HEK293 (cell line): ENCODE data around the gene C22orf39.

ENCODE experiments used
- CTCF ChIA-PET: fragments of 350-600 bp; formaldehyde crosslinking; extraction: SDS; loops from one replicate; lab custom pipeline; 2021; ENCODE audit warnings: antibody characterized with exemption; lab: Yijun Ruan, JAX
- POLR2A ChIA-PET: fragments of 300-600 bp; formaldehyde crosslinking; extraction: SDS; loops from one replicate; lab custom pipeline; 2020; ENCODE audit warnings: antibody characterized with exemption, inconsistent platforms; lab: Yijun Ruan, JAX
- H3K27ac ChIP-seq: fragments of 200-500 bp; sonication (Bioruptor generic); 2 replicates; pipeline ENCODE4 v1.5.1; 2014; ENCODE audit warnings: low read depth, low read length, control low read depth, inconsistent platforms; ENCODE audit errors: extremely low read depth
- H3K36me3 ChIP-seq, 2 experiments: fragments of 200-500 bp in 1 of 2; sonication (Bioruptor generic) in 1 of 2; 1 replicate in 1 of 2; 2 replicates in 1 of 2; pipeline ENCODE4 v1.5.1; 2014 to 2017; ENCODE audit warnings: inconsistent platforms in 2 of 2, low read length in 2 of 2; ENCODE audit not compliant: control insufficient read depth in 2 of 2, insufficient read depth in 1 of 2
- H3K4me1 ChIP-seq: fragments of 200-500 bp; sonication (Bioruptor generic); 2 replicates; pipeline ENCODE4 v1.5.1; 2014; ENCODE audit warnings: mild to moderate bottlenecking, low read length, inconsistent platforms; ENCODE audit not compliant: control insufficient read depth, insufficient read depth
- H3K4me3 ChIP-seq: 2 replicates; pipeline ENCODE4 v1.5.1; 2011; ENCODE audit warnings: low read depth, mild to moderate bottlenecking, control low read depth, low read length, moderate library complexity
- H3K9me3 ChIP-seq: fragments of 200-500 bp; sonication (Bioruptor generic); 2 replicates; pipeline ENCODE4 v1.5.1; 2014; ENCODE audit warnings: low read depth, low read length, inconsistent platforms; ENCODE audit not compliant: control insufficient read depth, insufficient read depth
- AEBP2 ChIP-seq: fragments of 450-650 bp; formaldehyde crosslinking; IDR thresholded peaks from 2 replicates; pipeline ENCODE4 v1.5.1; 2016; ENCODE audit warnings: missing biosample characterization, missing genetic modification characterization, borderline replicate concordance
- HOXA7 ChIP-seq: sonication (generic); formaldehyde crosslinking; IDR thresholded peaks from 2 replicates; pipeline ENCODE4 v1.8.1; 2022; ENCODE audit warnings: missing genetic modification reagents, borderline replicate concordance
- HOXD13 ChIP-seq: sonication (generic); formaldehyde crosslinking; IDR thresholded peaks from 2 replicates; pipeline ENCODE4 v1.8.0; 2022; ENCODE audit warnings: missing genetic modification reagents, borderline replicate concordance
- IKZF3 ChIP-seq: fragments of 450-650 bp; IDR thresholded peaks from 2 replicates; pipeline ENCODE4 v1.5.0; 2018; ENCODE audit warnings: missing biosample characterization, mild to moderate bottlenecking, missing genetic modification characterization, moderate library complexity
- KLF10 ChIP-seq: fragments of 450-650 bp; IDR thresholded peaks from 2 replicates; pipeline ENCODE4 v1.5.1; 2018; ENCODE audit warnings: missing biosample characterization, mild to moderate bottlenecking, missing genetic modification characterization
- PRDM10 ChIP-seq: fragments of 450-650 bp; formaldehyde crosslinking; IDR thresholded peaks from 2 replicates; pipeline ENCODE4 v1.5.1; 2016; ENCODE audit warnings: missing biosample characterization, missing genetic modification characterization
- ZNF24 ChIP-seq: fragments of 450-650 bp; formaldehyde crosslinking; IDR thresholded peaks from 2 replicates; pipeline ENCODE4 v1.5.1; 2016; ENCODE audit warnings: missing biosample characterization, missing genetic modification characterization
- ZNF274 ChIP-seq, 2 experiments: fragments of 200-500 bp in 1 of 2; fragments of 450-650 bp in 1 of 2; sonication (Bioruptor generic) in 1 of 2; formaldehyde crosslinking in 1 of 2; IDR thresholded peaks; 2 replicates each; pipeline versions ENCODE4 v1.5.1 to v1.6.1; 2014 to 2016; ENCODE audit warnings: borderline replicate concordance in 1 of 2, inconsistent platforms in 1 of 2, low read length in 1 of 2, missing biosample characterization in 1 of 2, missing genetic modification characterization in 1 of 2
- ZNF596 ChIP-seq: fragments of 450-650 bp; IDR thresholded peaks from 2 replicates; pipeline ENCODE4 v1.5.0; 2018; ENCODE audit warnings: missing biosample characterization, mild to moderate bottlenecking, missing genetic modification characterization, moderate library complexity
- ZNF664 ChIP-seq: fragments of 450-650 bp; formaldehyde crosslinking; IDR thresholded peaks from 2 replicates; pipeline ENCODE4 v1.5.1; 2016; ENCODE audit warnings: missing biosample characterization, missing genetic modification characterization
- ZNF670 ChIP-seq: fragments of 450-650 bp; formaldehyde crosslinking; IDR thresholded peaks from 2 replicates; pipeline ENCODE4 v1.5.1; 2016; ENCODE audit warnings: missing biosample characterization, missing genetic modification characterization, low read depth
- ZNF792 ChIP-seq: fragments of 450-650 bp; formaldehyde crosslinking; IDR thresholded peaks from 2 replicates; pipeline ENCODE4 v1.5.1; 2016; ENCODE audit warnings: missing biosample characterization, missing genetic modification characterization
- ZSCAN18 ChIP-seq: fragments of 450-650 bp; formaldehyde crosslinking; IDR thresholded peaks from 2 replicates; pipeline ENCODE4 v1.5.1; 2016; ENCODE audit warnings: missing biosample characterization, missing genetic modification characterization
- TF ChIP-seq, protein P1 (sequence below): fragments of 450-650 bp; formaldehyde crosslinking; IDR thresholded peaks from 2 replicates; pipeline ENCODE4 v1.5.1; 2017; ENCODE audit warnings: missing biosample characterization, missing genetic modification characterization
- TF ChIP-seq, protein P2 (sequence below): fragments of 450-650 bp; formaldehyde crosslinking; conservative IDR thresholded peaks from 2 replicates; pipeline ENCODE4 v1.5.1; 2016; ENCODE audit warnings: low read depth, missing biosample characterization, missing genetic modification characterization
- TF ChIP-seq, protein P3 (sequence below): fragments of 450-650 bp; formaldehyde crosslinking; IDR thresholded peaks from 2 replicates; pipeline ENCODE4 v1.5.1; 2017; ENCODE audit warnings: missing biosample characterization, mild to moderate bottlenecking, missing genetic modification characterization, moderate library complexity

Gene C22orf39

GRCh38 chr22:19495562-19496323, 48.2 kb upstream of the C22orf39 start:
- no peak for TF ChIP-seq IKZF3 (tag by site-specific recombination)
- TF ChIP-seq PRDM10: no peak
- TF ChIP-seq, protein P1, sequence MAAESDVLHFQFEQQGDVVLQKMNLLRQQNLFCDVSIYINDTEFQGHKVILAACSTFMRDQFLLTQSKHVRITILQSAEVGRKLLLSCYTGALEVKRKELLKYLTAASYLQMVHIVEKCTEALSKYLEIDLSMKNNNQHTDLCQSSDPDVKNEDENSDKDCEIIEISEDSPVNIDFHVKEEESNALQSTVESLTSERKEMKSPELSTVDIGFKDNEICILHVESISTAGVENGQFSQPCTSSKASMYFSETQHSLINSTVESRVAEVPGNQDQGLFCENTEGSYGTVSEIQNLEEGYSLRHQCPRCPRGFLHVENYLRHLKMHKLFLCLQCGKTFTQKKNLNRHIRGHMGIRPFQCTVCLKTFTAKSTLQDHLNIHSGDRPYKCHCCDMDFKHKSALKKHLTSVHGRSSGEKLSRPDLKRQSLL (tag by site-specific recombination): no peak
- no peaks in the 10 kb centered on the region for H3K9me3 ChIP-seq
- peaks cover 33 to 97% of the 10 kb centered on the region in 2 experiments for H3K36me3 ChIP-seq
- CTCF ChIA-PET: interaction anchor here (0.6 kb wide), 2 partner anchors 18 to 134 kb away, joined by 3 to 4 read pairs; no protein-coding TSS in a partner anchor
- no peaks in the 10 kb centered on the region for H3K4me1 ChIP-seq
- no peak overlapping the region for H3K27ac ChIP-seq
- H3K4me3 ChIP-seq: no peak overlapping the region
- POLR2A ChIA-PET: interaction anchor here (1.0 kb wide), 1 partner anchor 16 kb away, joined by 3 read pairs; the partner anchor contains the start of gene CDC45

GRCh38 chr22:19494676-19495173, 47.2 kb upstream of the C22orf39 start:
- no peak overlapping the region for H3K4me3 ChIP-seq
- TF ChIP-seq, protein P2, sequence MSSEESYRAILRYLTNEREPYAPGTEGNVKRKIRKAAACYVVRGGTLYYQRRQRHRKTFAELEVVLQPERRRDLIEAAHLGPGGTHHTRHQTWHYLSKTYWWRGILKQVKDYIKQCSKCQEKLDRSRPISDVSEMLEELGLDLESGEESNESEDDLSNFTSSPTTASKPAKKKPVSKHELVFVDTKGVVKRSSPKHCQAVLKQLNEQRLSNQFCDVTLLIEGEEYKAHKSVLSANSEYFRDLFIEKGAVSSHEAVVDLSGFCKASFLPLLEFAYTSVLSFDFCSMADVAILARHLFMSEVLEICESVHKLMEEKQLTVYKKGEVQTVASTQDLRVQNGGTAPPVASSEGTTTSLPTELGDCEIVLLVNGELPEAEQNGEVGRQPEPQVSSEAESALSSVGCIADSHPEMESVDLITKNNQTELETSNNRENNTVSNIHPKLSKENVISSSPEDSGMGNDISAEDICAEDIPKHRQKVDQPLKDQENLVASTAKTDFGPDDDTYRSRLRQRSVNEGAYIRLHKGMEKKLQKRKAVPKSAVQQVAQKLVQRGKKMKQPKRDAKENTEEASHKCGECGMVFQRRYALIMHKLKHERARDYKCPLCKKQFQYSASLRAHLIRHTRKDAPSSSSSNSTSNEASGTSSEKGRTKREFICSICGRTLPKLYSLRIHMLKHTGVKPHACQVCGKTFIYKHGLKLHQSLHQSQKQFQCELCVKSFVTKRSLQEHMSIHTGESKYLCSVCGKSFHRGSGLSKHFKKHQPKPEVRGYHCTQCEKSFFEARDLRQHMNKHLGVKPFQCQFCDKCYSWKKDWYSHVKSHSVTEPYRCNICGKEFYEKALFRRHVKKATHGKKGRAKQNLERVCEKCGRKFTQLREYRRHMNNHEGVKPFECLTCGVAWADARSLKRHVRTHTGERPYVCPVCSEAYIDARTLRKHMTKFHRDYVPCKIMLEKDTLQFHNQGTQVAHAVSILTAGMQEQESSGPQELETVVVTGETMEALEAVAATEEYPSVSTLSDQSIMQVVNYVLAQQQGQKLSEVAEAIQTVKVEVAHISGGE: no peak
- TF ChIP-seq ZNF670 (tag by site-specific recombination) (no peak), ZNF596 (tag by site-specific recombination) (no peak), ZNF24 (tag by site-specific recombination) (no peak), KLF10 (tag by site-specific recombination) (no peak), HOXD13 (no peak), AEBP2 (tag by site-specific recombination) (no peak), ZSCAN18 (no peak), ZNF792 (no peak), HOXA7 (CRISPR knock-in tag) (no peak), ZNF664 (tag by site-specific recombination) (no peak), ZNF274 (IDR thresholded peaks at IDR 0.05; ENCODE audit: low read length) (no peak), ZNF274 (tag by site-specific recombination; IDR thresholded peaks at IDR 0.05; ENCODE audit: borderline replicate concordance) (no peak)
- TF ChIP-seq, protein P3, sequence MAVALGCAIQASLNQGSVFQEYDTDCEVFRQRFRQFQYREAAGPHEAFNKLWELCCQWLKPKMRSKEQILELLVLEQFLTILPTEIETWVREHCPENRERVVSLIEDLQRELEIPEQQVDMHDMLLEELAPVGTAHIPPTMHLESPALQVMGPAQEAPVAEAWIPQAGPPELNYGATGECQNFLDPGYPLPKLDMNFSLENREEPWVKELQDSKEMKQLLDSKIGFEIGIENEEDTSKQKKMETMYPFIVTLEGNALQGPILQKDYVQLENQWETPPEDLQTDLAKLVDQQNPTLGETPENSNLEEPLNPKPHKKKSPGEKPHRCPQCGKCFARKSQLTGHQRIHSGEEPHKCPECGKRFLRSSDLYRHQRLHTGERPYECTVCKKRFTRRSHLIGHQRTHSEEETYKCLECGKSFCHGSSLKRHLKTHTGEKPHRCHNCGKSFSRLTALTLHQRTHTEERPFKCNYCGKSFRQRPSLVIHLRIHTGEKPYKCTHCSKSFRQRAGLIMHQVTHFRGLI (tag by site-specific recombination): no peak
- peaks cover 36 to 93% of the 10 kb centered on the region in 2 experiments for H3K36me3 ChIP-seq
- H3K9me3 ChIP-seq: no peaks in the 10 kb centered on the region
- no peaks in the 10 kb centered on the region for H3K4me1 ChIP-seq
- ChIA-PET POLR2A (no interaction called here), CTCF (interaction anchor here (0.8 to 1.0 kb wide), 2 partner anchors 18 to 135 kb away, joined by 3 to 4 read pairs; no protein-coding TSS in a partner anchor)
- H3K27ac ChIP-seq: no peak overlapping the region
